ENCODE data around the gene USP3. TPM values are rescaled to one million over a fixed set of nuclear protein-coding genes. Genes with fewer than 3 reads are reported as not detected.

Gene USP3
- total and polyA plus RNA-seq, 2 of the 13 experiments (the other 11 are each of a cell fraction or from before 2014, with no cell fraction given), result 14.3 to 61.2 TPM

GRCh38 chr15:63487076-63487757 lies 17.2 kb upstream of the USP3 start (continued):
- TF ChIP-seq HNF4A (CRISPR knock-in tag; IDR thresholded peaks at IDR 0.05), result 0 out of 2 replicates have a peak, but pooled peaks have one; percentile 25
- TF ChIP-seq RBM39 (IDR thresholded peaks at IDR 0.05; ENCODE audit: low read depth, low read length, poor library complexity, severe bottlenecking), result no peak
- TF ChIP-seq CCDC6 (CRISPR knock-in tag; IDR thresholded peaks at IDR 0.05), result no peak
- TF ChIP-seq, protein P1, sequence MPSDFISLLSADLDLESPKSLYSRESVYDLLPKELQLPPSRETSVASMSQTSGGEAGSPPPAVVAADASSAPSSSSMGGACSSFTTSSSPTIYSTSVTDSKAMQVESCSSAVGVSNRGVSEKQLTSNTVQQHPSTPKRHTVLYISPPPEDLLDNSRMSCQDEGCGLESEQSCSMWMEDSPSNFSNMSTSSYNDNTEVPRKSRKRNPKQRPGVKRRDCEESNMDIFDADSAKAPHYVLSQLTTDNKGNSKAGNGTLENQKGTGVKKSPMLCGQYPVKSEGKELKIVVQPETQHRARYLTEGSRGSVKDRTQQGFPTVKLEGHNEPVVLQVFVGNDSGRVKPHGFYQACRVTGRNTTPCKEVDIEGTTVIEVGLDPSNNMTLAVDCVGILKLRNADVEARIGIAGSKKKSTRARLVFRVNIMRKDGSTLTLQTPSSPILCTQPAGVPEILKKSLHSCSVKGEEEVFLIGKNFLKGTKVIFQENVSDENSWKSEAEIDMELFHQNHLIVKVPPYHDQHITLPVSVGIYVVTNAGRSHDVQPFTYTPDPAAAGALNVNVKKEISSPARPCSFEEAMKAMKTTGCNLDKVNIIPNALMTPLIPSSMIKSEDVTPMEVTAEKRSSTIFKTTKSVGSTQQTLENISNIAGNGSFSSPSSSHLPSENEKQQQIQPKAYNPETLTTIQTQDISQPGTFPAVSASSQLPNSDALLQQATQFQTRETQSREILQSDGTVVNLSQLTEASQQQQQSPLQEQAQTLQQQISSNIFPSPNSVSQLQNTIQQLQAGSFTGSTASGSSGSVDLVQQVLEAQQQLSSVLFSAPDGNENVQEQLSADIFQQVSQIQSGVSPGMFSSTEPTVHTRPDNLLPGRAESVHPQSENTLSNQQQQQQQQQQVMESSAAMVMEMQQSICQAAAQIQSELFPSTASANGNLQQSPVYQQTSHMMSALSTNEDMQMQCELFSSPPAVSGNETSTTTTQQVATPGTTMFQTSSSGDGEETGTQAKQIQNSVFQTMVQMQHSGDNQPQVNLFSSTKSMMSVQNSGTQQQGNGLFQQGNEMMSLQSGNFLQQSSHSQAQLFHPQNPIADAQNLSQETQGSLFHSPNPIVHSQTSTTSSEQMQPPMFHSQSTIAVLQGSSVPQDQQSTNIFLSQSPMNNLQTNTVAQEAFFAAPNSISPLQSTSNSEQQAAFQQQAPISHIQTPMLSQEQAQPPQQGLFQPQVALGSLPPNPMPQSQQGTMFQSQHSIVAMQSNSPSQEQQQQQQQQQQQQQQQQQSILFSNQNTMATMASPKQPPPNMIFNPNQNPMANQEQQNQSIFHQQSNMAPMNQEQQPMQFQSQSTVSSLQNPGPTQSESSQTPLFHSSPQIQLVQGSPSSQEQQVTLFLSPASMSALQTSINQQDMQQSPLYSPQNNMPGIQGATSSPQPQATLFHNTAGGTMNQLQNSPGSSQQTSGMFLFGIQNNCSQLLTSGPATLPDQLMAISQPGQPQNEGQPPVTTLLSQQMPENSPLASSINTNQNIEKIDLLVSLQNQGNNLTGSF (CRISPR knock-in tag; IDR thresholded peaks at IDR 0.05), result no peak
- TF ChIP-seq BCL3 (CRISPR knock-in tag; IDR thresholded peaks at IDR 0.05), result no peak
- TF ChIP-seq, protein P2, sequence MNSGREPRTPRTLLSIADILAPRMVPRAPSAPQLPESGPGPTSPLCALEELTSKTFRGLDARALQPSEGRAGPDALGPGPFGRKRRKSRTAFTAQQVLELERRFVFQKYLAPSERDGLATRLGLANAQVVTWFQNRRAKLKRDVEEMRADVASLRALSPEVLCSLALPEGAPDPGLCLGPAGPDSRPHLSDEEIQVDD (CRISPR knock-in tag; IDR thresholded peaks at IDR 0.05; ENCODE audit: borderline replicate concordance), result no peak
- TF ChIP-seq E2F5 (CRISPR knock-in tag; conservative IDR thresholded peaks at IDR 0.05), result no peak
- no peak for TF ChIP-seq XBP1 (CRISPR knock-in tag; IDR thresholded peaks at IDR 0.05)
- TF ChIP-seq ZNF670 (CRISPR knock-in tag; IDR thresholded peaks at IDR 0.05; ENCODE audit: borderline replicate concordance), result no peak
- TF ChIP-seq ZNF644 (CRISPR knock-in tag; IDR thresholded peaks at IDR 0.05; ENCODE audit: low read depth), result 0 out of 2 replicates have a peak, but pooled peaks have one; percentile 42
- TF ChIP-seq ZNF44 (CRISPR knock-in tag; IDR thresholded peaks at IDR 0.05), result no peak
- TF ChIP-seq ZNF124 (CRISPR knock-in tag; IDR thresholded peaks at IDR 0.05), result no peak
- TF ChIP-seq ZBTB3 (CRISPR knock-in tag; IDR thresholded peaks at IDR 0.05; ENCODE audit: borderline replicate concordance, low read depth), result no peak
- TF ChIP-seq THAP11 (CRISPR knock-in tag; IDR thresholded peaks at IDR 0.05), result no peak
- TF ChIP-seq NR2C2 (CRISPR knock-in tag; IDR thresholded peaks at IDR 0.05; ENCODE audit: borderline replicate concordance), result no peak
- no peak for TF ChIP-seq ZBTB7A (CRISPR knock-in tag; IDR thresholded peaks at IDR 0.05)
- TF ChIP-seq ZNF24 (IDR thresholded peaks at IDR 0.05), result no peak
- TF ChIP-seq ZNF343 (CRISPR knock-in tag; IDR thresholded peaks at IDR 0.05), result no peak
- TF ChIP-seq HMGA1 (CRISPR knock-in tag; conservative IDR thresholded peaks at IDR 0.05), result no peak
- no peak for TF ChIP-seq ISX (CRISPR knock-in tag; conservative IDR thresholded peaks at IDR 0.05)

Measured in HepG2 (cell line).